ENCODE results near the gene ANP32A.
"Not testable (repeated sequence)": the region's sequence is repeated elsewhere in the genome, so short reads cannot be mapped to it uniquely, and the experiment has no call there.

The ANP32A gene

GRCh38 chr15:68820295-68821189 is at the start of gene ANP32A:
Gene ANP32A (minus strand): TSS chr15:68820895. CDS start chr15:68820751, 144 bp downstream.
- DNase-seq, result peak; percentile 99
- in situ Hi-C loops (cut with MboI; ENCODE audit: low pct_unique_long_range_greater_than_20kb, low sequenced_read_pairs), result no loop called here

- DNase-seq, result no peak
- in situ Hi-C loops (cut with MboI; ENCODE audit: low pct_unique_long_range_greater_than_20kb, low sequenced_read_pairs), result no loop called here
Observed at GRCh38 chr15:68868296-68868695, 47.6 kb upstream of the ANP32A start.

- in situ Hi-C loops (cut with MboI; ENCODE audit: low pct_unique_long_range_greater_than_20kb, low sequenced_read_pairs), result no loop called here
- no peak for DNase-seq
Observed at GRCh38 chr15:68862415-68862814, 41.7 kb upstream of the ANP32A start.

GRCh38 chr15:68858666-68859065 is 38.0 kb upstream of the ANP32A start:
- DNase-seq; in situ Hi-C loops (cut with MboI; ENCODE audit: low pct_unique_long_range_greater_than_20kb, low sequenced_read_pairs): not testable (repeated sequence)

GRCh38 chr15:68857443-68857842 is 36.7 kb upstream of the ANP32A start:
- DNase-seq; in situ Hi-C loops (cut with MboI; ENCODE audit: low pct_unique_long_range_greater_than_20kb, low sequenced_read_pairs): not testable (repeated sequence)

GRCh38 chr15:68852461-68852860 is 31.8 kb upstream of the ANP32A start:
- no peak for DNase-seq
- in situ Hi-C loops (cut with MboI; ENCODE audit: low pct_unique_long_range_greater_than_20kb, low sequenced_read_pairs), result no loop called here

GRCh38 chr15:68851971-68852370 is 31.3 kb upstream of the ANP32A start:
- no peak for DNase-seq
- in situ Hi-C loops (cut with MboI; ENCODE audit: low pct_unique_long_range_greater_than_20kb, low sequenced_read_pairs), result no loop called here

- in situ Hi-C loops (cut with MboI; ENCODE audit: low pct_unique_long_range_greater_than_20kb, low sequenced_read_pairs), result no loop called here
- DNase-seq, result no peak
Observed at GRCh38 chr15:68849497-68849896, 28.8 kb upstream of the ANP32A start.

- no peak for DNase-seq
- in situ Hi-C loops (cut with MboI; ENCODE audit: low pct_unique_long_range_greater_than_20kb, low sequenced_read_pairs), result no loop called here
Observed at GRCh38 chr15:68846851-68847439, 26.2 kb upstream of the ANP32A start.

- no peak for DNase-seq
- in situ Hi-C loops (cut with MboI; ENCODE audit: low pct_unique_long_range_greater_than_20kb, low sequenced_read_pairs), result no loop called here
Observed at GRCh38 chr15:68844856-68845550, 24.3 kb upstream of the ANP32A start.

- in situ Hi-C loops (cut with MboI; ENCODE audit: low pct_unique_long_range_greater_than_20kb, low sequenced_read_pairs), result no loop called here
- peak; percentile 51 for DNase-seq
Observed at GRCh38 chr15:68843425-68844311, 23.0 kb upstream of the ANP32A start.

- in situ Hi-C loops (cut with MboI; ENCODE audit: low pct_unique_long_range_greater_than_20kb, low sequenced_read_pairs), result no loop called here
- no peak for DNase-seq
Observed at GRCh38 chr15:68842958-68843357, 22.3 kb upstream of the ANP32A start.

GRCh38 chr15:68834346-68834745 is 13.7 kb upstream of the ANP32A start:
- in situ Hi-C loops (cut with MboI; ENCODE audit: low pct_unique_long_range_greater_than_20kb, low sequenced_read_pairs), result no loop called here
- DNase-seq, result peak; percentile 88

- in situ Hi-C loops (cut with MboI; ENCODE audit: low pct_unique_long_range_greater_than_20kb, low sequenced_read_pairs), result no loop called here
- DNase-seq, result no peak
Observed at GRCh38 chr15:68833700-68834331, 13.1 kb upstream of the ANP32A start.

- in situ Hi-C loops (cut with MboI; ENCODE audit: low pct_unique_long_range_greater_than_20kb, low sequenced_read_pairs), result no loop called here
- no peak for DNase-seq
Observed at GRCh38 chr15:68830141-68830785, 9.6 kb upstream of the ANP32A start.

GRCh38 chr15:68829068-68829467 is 8.4 kb upstream of the ANP32A start:
- in situ Hi-C loops (cut with MboI; ENCODE audit: low pct_unique_long_range_greater_than_20kb, low sequenced_read_pairs), result no loop called here
- peak; percentile 81 for DNase-seq

GRCh38 chr15:68823561-68823960 is 2.9 kb upstream of the ANP32A start:
- DNase-seq, result no peak
- in situ Hi-C loops (cut with MboI; ENCODE audit: low pct_unique_long_range_greater_than_20kb, low sequenced_read_pairs), result no loop called here

- DNase-seq, result peak; percentile 32
- in situ Hi-C loops (cut with MboI; ENCODE audit: low pct_unique_long_range_greater_than_20kb, low sequenced_read_pairs), result no loop called here
Observed at GRCh38 chr15:68822818-68823217, 2.1 kb upstream of the ANP32A start.

All from KBM-7 (cell line).